Osteocyte (in vitro differentiated cells): ENCODE data around the gene ACSS1. TPM values are rescaled to one million over a fixed set of nuclear protein-coding genes. Genes with fewer than 3 reads are reported as not detected.
A peak's percentile ranks its signal among the peaks of the same experiment; 100 is the strongest.

Source experiments
- DNase-seq: peaks from one replicate; pipeline ENCODE4 v3.0.0; 2021; ENCODE audit warnings: mixed read lengths; ENCODE audit not compliant: unreplicated experiment; ENCODE audit errors: extremely low spot score
- H3K27ac Mint-ChIP-seq: one replicate; pipeline ENCODE4 v1.8.0; 2021; ENCODE audit warnings: mild to moderate bottlenecking, mixed read lengths; ENCODE audit not compliant: unreplicated experiment
- H3K27me3 Mint-ChIP-seq: one replicate; pipeline ENCODE4 v1.8.0; 2021; ENCODE audit warnings: mixed read lengths; ENCODE audit not compliant: unreplicated experiment
- H3K36me3 Mint-ChIP-seq: one replicate; pipeline ENCODE4 v1.8.0; 2021; ENCODE audit warnings: mixed read lengths; ENCODE audit not compliant: unreplicated experiment
- H3K4me1 Mint-ChIP-seq: one replicate; pipeline ENCODE4 v1.8.0; 2021; ENCODE audit warnings: mixed read lengths; ENCODE audit not compliant: unreplicated experiment
- H3K4me3 Mint-ChIP-seq: one replicate; pipeline ENCODE4 v1.8.0; 2021; ENCODE audit warnings: mild to moderate bottlenecking, moderate library complexity, mixed read lengths; ENCODE audit not compliant: unreplicated experiment
- H3K9me3 Mint-ChIP-seq: one replicate; pipeline ENCODE4 v1.8.0; 2021; ENCODE audit warnings: mixed read lengths; ENCODE audit not compliant: unreplicated experiment
- CTCF ChIP-seq: fragments of 200-600 bp; sonication (generic); IDR thresholded peaks from 2 replicates; pipeline ENCODE4 v1.5.0; 2021; ENCODE audit warnings: antibody characterized with exemption, mild to moderate bottlenecking, moderate library complexity
- total RNA-seq: library from RNA; stranded (reverse); gene quantifications from 2 replicates; pipeline ENCODE4 v1.2.1, GENCODE V29; 2021

The ACSS1 gene
- total RNA-seq, 1 donor from 2014 or later: 8.2 TPM

DNA sequence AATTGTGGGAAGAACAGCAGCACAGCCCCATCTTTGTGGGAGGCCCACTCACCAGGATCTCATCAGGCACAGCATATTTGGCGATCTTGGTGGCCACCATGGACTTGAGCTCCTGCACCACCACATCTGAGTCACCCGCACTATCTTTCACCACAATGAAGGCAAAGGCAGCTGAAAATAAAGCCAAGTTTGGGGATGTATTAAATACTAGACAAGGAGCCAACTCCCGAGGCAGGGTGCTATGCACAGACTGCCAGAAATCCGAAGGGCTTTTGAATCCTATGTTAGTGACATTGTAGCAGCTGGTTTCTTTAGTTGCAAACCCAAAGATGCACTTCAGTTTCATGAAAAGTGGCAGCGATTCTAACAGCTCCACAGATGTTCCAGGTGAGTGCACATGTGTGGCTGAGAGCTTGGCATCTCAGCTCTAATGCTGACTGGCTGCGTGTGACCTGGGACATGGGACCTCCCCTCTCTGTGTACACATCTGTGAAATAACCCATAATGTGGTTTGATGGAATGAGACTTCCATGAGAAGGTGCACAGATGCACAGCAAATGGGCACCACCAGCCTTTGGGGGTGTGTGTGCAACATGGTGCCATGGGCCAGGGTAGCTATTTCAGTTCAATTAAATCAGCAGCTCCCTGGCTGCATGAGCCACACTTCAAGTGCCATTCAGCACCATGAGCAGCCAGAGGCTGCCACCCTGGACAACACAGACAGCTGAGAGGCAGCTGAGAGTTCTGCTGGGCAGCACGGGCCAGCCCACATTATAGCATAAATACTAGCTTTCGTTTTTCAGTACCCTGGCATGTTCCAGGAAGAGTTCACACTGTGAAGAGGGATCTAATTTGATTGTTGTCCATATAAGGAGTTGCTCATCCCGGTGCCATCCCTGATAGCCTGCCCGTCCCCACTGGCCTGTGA lies 48.5 kb downstream of the ACSS1 start:
- no peak overlapping the region for H3K27ac Mint-ChIP-seq
- peaks cover 7% of the 10 kb centered on the region for H3K36me3 Mint-ChIP-seq
- no peak for TF ChIP-seq CTCF
- H3K27me3 Mint-ChIP-seq: no peaks in the 10 kb centered on the region
- no peaks in the 10 kb centered on the region for H3K9me3 Mint-ChIP-seq
- H3K4me3 Mint-ChIP-seq: no peak overlapping the region
- DNase-seq: peak; percentile 44
- no peaks in the 10 kb centered on the region for H3K4me1 Mint-ChIP-seq

DNA sequence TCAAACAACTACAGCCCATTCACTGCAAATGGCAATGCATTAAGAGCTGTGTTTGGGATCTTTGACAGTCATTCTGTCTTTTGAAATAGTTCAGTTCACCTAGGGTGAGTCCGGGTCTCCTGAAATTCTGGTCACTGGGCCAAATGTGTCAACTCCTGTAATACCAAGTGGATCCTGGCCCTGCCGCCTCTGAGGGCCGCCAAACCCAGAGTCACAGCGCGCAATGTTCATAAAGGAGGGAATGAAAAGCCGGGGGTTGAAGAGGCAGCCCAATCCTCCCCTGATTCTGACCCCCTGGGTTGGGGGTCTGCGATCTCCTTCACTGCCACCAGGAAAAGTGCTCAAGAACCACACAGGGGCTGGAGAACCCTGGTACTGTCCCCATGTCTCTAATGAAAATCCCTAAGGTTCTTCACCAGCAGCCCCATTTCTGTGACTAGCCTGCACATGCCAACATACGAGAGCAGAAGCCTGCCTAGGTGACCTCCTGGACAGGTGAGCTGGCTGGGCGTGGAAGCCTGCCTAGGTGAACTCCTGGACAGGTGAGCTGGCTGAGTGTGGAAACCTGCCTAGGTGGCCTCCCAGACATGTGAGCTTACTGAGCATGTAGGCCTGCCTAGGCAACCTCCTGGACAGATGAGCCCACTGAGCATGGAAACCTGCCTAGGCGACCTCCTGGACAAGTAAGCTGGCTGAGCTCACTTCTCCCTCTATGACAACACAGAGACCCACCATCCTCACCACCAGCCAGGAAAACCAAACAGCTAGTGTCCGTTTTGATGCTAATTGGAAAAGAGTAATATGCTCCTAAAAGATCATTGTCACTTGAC lies 49.3 kb downstream of the ACSS1 start:
- Mint-ChIP-seq H3K9me3 (no peaks in the 10 kb centered on the region), H3K4me3 (no peak overlapping the region), H3K27ac (no peak overlapping the region), H3K36me3 (peaks cover 7% of the 10 kb centered on the region), H3K27me3 (peaks cover 3% of the 10 kb centered on the region), H3K4me1 (no peaks in the 10 kb centered on the region)
- no peak for TF ChIP-seq CTCF
- peak; percentile 71 for DNase-seq

GRCh38 chr20:25007491-25008305 lies 50.2 kb downstream of the ACSS1 start:
- no peaks in the 10 kb centered on the region for H3K4me1 Mint-ChIP-seq
- H3K9me3 Mint-ChIP-seq: peaks cover 4% of the 10 kb centered on the region
- H3K4me3 Mint-ChIP-seq: no peak overlapping the region
- peaks cover 10% of the 10 kb centered on the region for H3K27me3 Mint-ChIP-seq
- no peak for TF ChIP-seq CTCF
- peak; percentile 80 for DNase-seq
- peaks cover 11% of the 10 kb centered on the region for H3K36me3 Mint-ChIP-seq
- H3K27ac Mint-ChIP-seq: no peak overlapping the region

GRCh38 chr20:25006431-25007167 lies 51.3 kb downstream of the ACSS1 start:
- no peak overlapping the region for H3K27ac Mint-ChIP-seq
- peaks cover 12% of the 10 kb centered on the region for H3K36me3 Mint-ChIP-seq
- H3K4me3 Mint-ChIP-seq: no peak overlapping the region
- no peak for TF ChIP-seq CTCF
- peak; percentile 66 for DNase-seq
- H3K4me1 Mint-ChIP-seq: no peaks in the 10 kb centered on the region
- H3K9me3 Mint-ChIP-seq: peaks cover 7% of the 10 kb centered on the region
- peaks cover 11% of the 10 kb centered on the region for H3K27me3 Mint-ChIP-seq
